Measurements from ENCODE around the gene SAFB. TPM values are rescaled to one million over a fixed set of nuclear protein-coding genes. Genes with fewer than 3 reads are reported as not detected.

SAFB gene
- polyA plus RNA-seq, 2 of the 4 experiments (the other 2 are of a cell fraction): 55.0 to 74.0 TPM

DNA sequence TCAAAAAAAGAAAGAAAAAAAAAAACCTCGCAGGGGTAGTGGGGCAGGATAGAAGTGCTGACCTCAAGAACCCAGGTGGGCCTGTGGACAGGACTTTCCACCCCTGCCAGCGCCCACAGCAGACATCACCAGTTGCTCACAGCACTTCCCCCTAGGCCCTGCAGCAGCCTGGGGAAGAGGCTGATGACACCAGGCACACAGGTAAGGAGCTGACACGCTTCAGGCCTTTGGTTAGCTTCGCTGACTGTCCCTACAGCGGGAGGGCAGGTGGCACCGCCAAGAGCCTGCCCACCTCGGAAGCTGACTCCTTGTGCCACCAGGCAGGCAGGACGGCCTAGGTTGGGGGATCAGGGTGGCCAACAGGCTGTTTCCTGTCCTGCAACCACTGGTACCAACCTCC, 88.1 kb downstream of the SAFB start:
- no peak overlapping the region for H3K4me3 ChIP-seq
- TF ChIP-seq RAD21 (conservative IDR thresholded peaks at IDR 0.05 in 1 of 2, IDR thresholded peaks at IDR 0.05 in 1 of 2) (no peak), JUNB (IDR thresholded peaks at IDR 0.05) (no peak), EHMT2 (IDR thresholded peaks at IDR 0.05; ENCODE audit: low read depth) (no peak), NFE2L2 (conservative IDR thresholded peaks at IDR 0.05; ENCODE audit: low read length) (no peak), CHD4 (IDR thresholded peaks at IDR 0.05; ENCODE audit: borderline replicate concordance) (no peak), GATA3 (IDR thresholded peaks at IDR 0.05; ENCODE audit: borderline replicate concordance) (no peak), TFCP2L1 (CRISPR knock-in tag; IDR thresholded peaks at IDR 0.05) (no peak), EP300 (IDR thresholded peaks at IDR 0.05) (no peak), POLR2A (IDR thresholded peaks at IDR 0.05; ENCODE audit: low read length) (no peak), PHF8 (IDR thresholded peaks at IDR 0.05; ENCODE audit: borderline replicate concordance, low read depth) (no peak), FOXS1 (CRISPR knock-in tag; IDR thresholded peaks at IDR 0.05) (no peak), MAZ (IDR thresholded peaks at IDR 0.05; ENCODE audit: borderline replicate concordance, low read depth, low read length) (no peak), ZNF302 (CRISPR knock-in tag; IDR thresholded peaks at IDR 0.05) (no peak), SMC3 (IDR thresholded peaks at IDR 0.05) (no peak), FOSL2 (IDR thresholded peaks at IDR 0.05) (no peak), FOSL2 (CRISPR knock-in tag; IDR thresholded peaks at IDR 0.05) (no peak), JUN (IDR thresholded peaks at IDR 0.05) (no peak)
- TF ChIP-seq, protein P1, sequence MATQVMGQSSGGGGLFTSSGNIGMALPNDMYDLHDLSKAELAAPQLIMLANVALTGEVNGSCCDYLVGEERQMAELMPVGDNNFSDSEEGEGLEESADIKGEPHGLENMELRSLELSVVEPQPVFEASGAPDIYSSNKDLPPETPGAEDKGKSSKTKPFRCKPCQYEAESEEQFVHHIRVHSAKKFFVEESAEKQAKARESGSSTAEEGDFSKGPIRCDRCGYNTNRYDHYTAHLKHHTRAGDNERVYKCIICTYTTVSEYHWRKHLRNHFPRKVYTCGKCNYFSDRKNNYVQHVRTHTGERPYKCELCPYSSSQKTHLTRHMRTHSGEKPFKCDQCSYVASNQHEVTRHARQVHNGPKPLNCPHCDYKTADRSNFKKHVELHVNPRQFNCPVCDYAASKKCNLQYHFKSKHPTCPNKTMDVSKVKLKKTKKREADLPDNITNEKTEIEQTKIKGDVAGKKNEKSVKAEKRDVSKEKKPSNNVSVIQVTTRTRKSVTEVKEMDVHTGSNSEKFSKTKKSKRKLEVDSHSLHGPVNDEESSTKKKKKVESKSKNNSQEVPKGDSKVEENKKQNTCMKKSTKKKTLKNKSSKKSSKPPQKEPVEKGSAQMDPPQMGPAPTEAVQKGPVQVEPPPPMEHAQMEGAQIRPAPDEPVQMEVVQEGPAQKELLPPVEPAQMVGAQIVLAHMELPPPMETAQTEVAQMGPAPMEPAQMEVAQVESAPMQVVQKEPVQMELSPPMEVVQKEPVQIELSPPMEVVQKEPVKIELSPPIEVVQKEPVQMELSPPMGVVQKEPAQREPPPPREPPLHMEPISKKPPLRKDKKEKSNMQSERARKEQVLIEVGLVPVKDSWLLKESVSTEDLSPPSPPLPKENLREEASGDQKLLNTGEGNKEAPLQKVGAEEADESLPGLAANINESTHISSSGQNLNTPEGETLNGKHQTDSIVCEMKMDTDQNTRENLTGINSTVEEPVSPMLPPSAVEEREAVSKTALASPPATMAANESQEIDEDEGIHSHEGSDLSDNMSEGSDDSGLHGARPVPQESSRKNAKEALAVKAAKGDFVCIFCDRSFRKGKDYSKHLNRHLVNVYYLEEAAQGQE (IDR thresholded peaks at IDR 0.05): no peak
- TF ChIP-seq, protein P2, sequence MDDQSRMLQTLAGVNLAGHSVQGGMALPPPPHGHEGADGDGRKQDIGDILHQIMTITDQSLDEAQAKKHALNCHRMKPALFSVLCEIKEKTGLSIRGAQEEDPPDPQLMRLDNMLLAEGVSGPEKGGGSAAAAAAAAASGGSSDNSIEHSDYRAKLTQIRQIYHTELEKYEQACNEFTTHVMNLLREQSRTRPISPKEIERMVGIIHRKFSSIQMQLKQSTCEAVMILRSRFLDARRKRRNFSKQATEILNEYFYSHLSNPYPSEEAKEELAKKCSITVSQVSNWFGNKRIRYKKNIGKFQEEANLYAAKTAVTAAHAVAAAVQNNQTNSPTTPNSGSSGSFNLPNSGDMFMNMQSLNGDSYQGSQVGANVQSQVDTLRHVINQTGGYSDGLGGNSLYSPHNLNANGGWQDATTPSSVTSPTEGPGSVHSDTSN (IDR thresholded peaks at IDR 0.05): no peak
- ChIA-PET POLR2A (no interaction called here), CTCF (interaction anchor here (0.9 to 3.1 kb wide), 4 partner anchors 9 to 24 kb away, joined by 5 to 14 read pairs (median 10); partner anchors contain the start of genes CATSPERD, LONP1 and RPL36)
- H3K9me3 ChIP-seq: no peaks in the 10 kb centered on the region
- ATAC-seq (no peak), FAIRE-seq (no peak), DNase-seq (ENCODE audit: low read depth in 1 of 2, low spot score in 1 of 2) (no peak)
- H3K27ac ChIP-seq: no peak overlapping the region
- no peak overlapping the region for H3K4me2 ChIP-seq
- H3K4me1 ChIP-seq: no peaks in the 10 kb centered on the region
- WGBS (ENCODE audit: missing lambda C conversion rate): 98% methylated on average over 7 of the region's 8 CpGs

- ChIA-PET CTCF (interaction anchor here (0.9 to 3.1 kb wide), 4 partner anchors 8 to 25 kb away, joined by 5 to 14 read pairs (median 10); partner anchors contain the start of genes CATSPERD, LONP1 and RPL36), POLR2A (interaction anchor here (1.0 kb wide), 1 partner anchor 22 kb away, joined by 3 read pairs; the partner anchor contains the start of gene RPL36)
- FAIRE-seq (no peak), DNase-seq (ENCODE audit: low read depth in 1 of 2, low spot score in 1 of 2) (no peak), ATAC-seq (no peak)
- no peaks in the 10 kb centered on the region for H3K4me1 ChIP-seq
- no peak overlapping the region for H3K4me2 ChIP-seq
- TF ChIP-seq, protein P1 (IDR thresholded peaks at IDR 0.05): no peak
- TF ChIP-seq CBX8 (IDR thresholded peaks at IDR 0.05): no peak
- no peak for TF ChIP-seq CHD2 (IDR thresholded peaks at IDR 0.05; ENCODE audit: low read length, partially characterized antibody)
- H3K27ac ChIP-seq: no peak overlapping the region
- H3K4me3 ChIP-seq: no peak overlapping the region
- WGBS (ENCODE audit: missing lambda C conversion rate): 95% methylated on average over 25 of the region's 25 CpGs
- no peaks in the 10 kb centered on the region for H3K9me3 ChIP-seq
Observed at GRCh38 chr19:5711713-5712161, 88.9 kb downstream of the SAFB start.
